ENCODE measurements around the gene PSME2.

DNA sequence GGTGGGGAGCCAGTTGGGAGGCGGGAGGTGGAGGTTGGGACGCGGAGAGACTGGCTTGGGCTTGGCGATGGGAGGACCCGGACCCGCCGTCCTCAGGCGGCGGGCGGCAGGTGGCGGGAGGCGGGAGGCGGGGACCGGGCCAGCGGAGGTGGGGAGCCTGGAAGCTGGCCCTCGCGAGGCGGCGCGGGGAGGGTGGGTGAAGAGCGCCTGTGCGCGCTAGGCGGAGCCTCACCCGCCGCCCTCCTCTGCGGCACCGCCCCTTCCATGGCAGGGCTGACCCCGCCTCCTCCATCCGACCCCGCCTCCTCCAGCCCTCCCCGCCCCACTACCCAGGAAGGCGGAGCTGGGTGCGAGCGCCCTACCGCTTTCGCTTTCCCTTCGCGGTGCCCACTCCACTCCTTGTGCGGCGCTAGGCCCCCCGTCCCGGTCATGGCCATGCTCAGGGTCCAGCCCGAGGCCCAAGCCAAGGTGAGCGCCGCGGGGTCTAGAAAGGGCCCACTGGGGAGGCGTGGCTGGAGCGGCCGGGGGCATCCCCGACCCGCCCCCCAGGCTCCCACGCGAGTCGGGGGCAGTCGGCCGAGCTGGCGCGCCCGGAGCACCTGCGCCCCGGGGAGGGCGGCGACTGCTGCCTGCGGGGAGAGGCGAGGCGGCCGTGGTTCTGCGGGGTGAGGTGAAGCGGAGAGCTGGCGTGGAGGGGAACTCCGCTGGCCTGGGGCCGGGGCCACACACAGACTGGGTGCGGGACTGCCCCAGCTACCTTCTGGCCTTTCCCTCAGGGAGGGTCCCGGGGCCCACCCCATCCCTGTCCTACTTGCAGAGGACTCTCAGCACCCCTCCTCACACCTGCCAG, 10.4 kb downstream of the PSME2 start, which contains the start of gene PSME1:
- TF ChIP-seq SMC3 (conservative IDR thresholded peaks at IDR 0.05; ENCODE audit: poor library complexity): no peak
- TF ChIP-seq CTCF (IDR thresholded peaks at IDR 0.05; ENCODE audit: poor library complexity, severe bottlenecking): no peak

All from neural cell (in vitro differentiated cells).